Measurements from ENCODE around the gene PUSL1.

PUSL1 gene

DNA sequence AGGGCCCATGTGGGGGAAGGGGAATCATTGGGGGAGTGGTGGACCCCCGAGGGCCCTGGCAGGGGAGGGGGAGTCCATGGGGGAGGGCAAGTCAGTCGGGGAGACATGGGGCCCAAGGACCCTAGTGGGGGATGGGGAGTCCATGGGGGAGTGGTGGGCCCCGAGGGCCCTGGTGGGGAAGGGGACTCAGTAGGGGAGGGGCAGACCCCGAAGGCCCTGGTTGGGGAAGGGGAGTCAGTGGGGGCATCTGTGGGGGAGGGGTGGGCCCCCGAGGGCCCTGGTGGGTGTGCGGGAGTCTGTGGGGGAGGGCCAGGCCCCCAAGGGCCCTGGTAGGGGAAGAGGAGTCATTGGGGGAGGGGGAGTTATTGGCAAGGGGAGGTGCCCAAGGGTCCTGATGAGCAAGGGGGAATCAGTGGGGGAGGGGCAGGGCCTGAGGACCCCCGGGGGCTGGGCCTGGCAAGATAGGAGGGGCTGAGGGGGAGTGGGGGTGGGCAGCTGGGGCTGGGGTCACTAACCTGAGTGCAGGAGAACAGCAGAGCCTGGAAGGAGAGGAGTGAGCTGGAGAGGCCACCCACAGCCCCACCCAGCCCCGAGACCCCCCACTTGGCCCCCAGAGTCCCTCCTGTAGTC is 47.9 kb downstream of the PUSL1 start:
- H3K4me3 ChIP-seq: peak overlapping the region; percentile 78
- H3K27ac ChIP-seq: peak overlapping the region; percentile 81 to 95
- TF ChIP-seq, protein P1, sequence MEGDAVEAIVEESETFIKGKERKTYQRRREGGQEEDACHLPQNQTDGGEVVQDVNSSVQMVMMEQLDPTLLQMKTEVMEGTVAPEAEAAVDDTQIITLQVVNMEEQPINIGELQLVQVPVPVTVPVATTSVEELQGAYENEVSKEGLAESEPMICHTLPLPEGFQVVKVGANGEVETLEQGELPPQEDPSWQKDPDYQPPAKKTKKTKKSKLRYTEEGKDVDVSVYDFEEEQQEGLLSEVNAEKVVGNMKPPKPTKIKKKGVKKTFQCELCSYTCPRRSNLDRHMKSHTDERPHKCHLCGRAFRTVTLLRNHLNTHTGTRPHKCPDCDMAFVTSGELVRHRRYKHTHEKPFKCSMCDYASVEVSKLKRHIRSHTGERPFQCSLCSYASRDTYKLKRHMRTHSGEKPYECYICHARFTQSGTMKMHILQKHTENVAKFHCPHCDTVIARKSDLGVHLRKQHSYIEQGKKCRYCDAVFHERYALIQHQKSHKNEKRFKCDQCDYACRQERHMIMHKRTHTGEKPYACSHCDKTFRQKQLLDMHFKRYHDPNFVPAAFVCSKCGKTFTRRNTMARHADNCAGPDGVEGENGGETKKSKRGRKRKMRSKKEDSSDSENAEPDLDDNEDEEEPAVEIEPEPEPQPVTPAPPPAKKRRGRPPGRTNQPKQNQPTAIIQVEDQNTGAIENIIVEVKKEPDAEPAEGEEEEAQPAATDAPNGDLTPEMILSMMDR (IDR thresholded peaks at IDR 0.05): no peak
- DNase-seq (ENCODE audit: low spot score): no peak

DNA sequence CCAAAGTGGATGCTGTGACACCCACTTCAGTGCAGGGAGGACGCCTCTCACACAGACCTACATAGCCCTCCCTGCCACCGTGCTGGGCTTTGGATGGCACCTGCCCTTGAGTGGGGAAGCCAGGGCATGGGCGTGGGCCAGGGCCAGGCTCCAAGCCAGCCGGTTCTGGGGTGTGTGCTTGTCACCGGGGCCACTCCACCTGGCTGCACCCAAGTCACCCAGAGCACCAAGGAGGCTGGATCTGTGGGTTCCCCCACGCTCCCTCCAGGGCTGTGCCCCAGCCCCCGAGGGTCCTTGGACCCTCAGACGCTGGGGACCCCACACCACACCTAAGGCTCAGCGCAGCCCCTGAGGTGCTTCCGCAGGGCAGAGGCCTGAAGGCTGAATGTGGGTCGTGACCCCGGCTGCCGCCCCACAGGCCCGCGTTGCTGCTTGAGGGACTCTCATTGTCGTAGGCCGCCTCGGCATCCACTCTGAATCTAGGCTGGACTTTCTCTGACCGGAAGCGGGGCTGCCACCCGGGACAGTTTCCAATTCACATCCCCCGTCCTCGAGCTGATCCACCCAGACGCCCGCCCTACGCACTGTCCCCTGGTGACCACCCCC is 48.5 kb downstream of the PUSL1 start:
- no peak for DNase-seq (ENCODE audit: low spot score)
- Histone ChIP-seq H3K4me3 (peak overlapping the region; percentile 78), H3K27ac (peak overlapping the region; percentile 81 to 95)
- TF ChIP-seq, protein P1 (IDR thresholded peaks at IDR 0.05): no peak

DNA sequence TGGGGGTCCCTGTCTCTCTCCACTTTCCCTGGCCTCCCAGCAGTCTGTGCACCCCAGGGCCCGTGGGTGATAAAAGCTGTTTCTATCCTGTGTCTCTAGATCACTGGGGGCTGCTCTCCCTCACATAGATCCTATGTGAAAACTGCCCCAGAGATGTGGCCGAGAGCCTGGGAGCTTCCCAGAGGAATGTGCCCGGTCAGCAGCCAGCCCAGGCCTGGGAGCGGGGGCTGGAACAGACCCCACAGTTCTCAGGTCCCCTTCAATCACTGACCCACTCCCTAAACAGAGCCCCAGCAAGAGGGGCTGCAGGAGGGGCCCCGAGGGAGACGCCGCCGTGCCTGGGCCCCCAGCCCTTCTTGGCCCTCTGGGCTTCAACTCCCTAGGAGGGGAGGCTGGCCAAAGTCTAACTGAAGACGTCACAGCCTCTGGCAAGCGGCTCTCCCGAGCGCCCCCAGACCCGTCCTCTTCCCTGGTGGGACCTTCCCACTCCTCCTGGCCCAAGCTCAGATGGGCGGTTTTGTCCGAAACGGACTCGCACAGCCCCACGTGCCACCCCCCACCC is 49.6 kb downstream of the PUSL1 start:
- DNase-seq (ENCODE audit: low spot score): no peak

DNA sequence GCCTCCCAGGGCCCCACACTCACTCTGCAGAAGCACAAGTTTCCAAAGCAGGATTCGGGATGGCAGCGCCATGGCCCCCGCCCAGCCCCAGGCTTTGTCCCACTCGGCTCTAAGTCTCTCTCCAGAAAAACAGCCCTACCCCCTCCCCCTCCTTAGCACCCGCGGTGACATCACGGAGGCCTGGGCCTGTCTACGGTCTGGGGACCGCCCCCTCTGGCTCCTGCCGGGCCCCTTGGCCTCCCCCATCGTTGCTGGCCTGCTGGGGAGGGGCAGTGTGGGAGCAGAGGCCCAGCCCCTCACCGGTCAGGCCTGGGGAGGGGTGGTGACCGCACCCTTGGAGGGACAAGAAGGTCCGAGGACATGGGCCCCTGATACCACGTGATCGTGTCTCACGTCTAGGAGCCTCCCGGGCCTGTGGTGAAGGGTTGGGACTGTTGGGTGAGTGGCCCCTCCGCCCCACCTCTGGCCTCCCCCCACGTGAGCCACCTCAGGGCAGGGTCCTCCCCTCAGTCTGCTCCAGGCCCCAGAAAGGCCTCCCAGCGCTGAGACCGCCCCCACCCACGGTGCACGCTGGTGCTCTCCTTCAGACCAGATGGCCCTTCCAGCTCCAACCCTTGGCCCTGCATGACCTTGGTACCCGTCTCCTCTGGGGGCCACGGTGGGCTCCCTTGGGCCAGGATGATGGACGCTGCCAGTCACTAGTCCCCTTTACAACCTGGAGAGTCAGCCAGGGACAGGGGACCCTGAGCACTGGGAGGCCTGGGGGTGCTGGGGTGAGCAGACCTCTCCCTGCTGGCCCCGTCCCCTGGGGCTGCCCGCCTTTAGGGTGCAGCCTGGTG is 50.3 kb downstream of the PUSL1 start, which contains the start of gene MXRA8:
TSS of gene MXRA8 (minus strand) at position 123 of the 839 bp plus-strand sequence. CDS start at position 72, 51 bp downstream.
- TF ChIP-seq, protein P1 (IDR thresholded peaks at IDR 0.05): no peak
- peak within 1 kb of the TSS; percentile 78 for H3K4me3 ChIP-seq
- H3K27ac ChIP-seq: peak within 1 kb of the TSS; percentile 81 to 95
- no peak for DNase-seq (ENCODE audit: low spot score)

More for the DNA sequence above, 49.6 kb downstream of the PUSL1 start:
- peak overlapping the region; percentile 78 for H3K4me3 ChIP-seq
- TF ChIP-seq, protein P1 (IDR thresholded peaks at IDR 0.05): no peak
- peak overlapping the region; percentile 81 to 95 for H3K27ac ChIP-seq

DNA sequence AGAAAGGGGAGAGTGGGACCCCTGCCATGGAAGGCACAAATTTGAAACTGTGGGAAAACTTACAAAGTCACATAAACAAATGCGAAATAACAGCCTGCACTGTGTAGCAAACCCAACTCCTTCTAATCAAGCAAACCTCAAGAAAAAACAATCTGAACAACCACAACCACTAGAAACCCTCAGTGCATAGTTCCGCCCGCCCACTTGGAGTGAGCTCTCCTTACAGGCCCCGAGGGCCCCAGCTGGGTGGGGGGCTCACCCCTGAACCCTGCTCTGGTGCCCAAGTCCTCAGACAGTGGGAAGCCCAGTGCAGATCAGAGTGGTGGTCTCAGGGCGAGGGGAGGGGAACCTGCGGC is 50.9 kb downstream of the PUSL1 start:
- Histone ChIP-seq H3K4me3 (peak overlapping the region; percentile 78), H3K27ac (peak overlapping the region; percentile 81 to 95)
- TF ChIP-seq, protein P1 (IDR thresholded peaks at IDR 0.05): no peak
- no peak for DNase-seq (ENCODE audit: low spot score)

DNA sequence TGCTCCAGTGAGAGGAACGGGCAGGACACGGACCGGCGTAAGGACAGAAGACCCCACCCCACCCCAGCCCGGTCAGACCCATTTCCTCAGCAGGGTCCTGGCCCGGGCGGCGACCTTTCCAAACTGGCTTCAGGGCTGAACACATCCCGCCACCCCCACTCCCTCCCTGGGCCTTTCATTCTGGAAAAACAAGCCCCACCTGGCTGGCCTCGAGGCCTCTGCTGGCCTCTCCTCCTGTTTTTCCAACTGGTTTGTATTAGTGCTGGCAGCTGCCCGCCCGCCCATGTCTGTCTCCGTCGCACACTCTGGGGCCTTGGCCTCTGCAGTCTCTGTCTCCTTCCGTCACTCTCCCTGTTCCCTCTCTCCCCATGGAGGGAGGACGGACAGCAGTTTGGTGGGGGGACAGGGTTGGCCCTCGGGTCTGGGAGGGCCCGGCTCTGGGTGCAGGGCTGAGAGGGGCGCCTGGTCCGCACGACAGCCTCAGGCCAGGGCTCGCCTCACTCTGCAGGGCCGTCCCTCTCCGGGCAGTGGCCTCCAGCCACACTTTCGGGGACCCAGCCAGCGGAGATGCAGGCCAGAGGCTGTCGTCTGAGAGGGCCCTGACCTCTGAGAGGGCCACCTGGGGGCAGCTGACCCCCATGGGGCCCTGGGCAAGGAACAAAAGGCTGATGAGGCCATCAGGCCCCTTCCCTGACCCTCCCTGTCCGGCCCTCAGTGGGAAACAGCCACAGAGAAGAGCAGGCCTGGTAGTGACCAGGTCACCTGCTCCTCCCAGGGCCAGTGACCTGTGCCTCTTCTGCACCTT is 51.5 kb downstream of the PUSL1 start:
- H3K27ac ChIP-seq: peak overlapping the region; percentile 81 to 95
- no peak for DNase-seq (ENCODE audit: low spot score)
- TF ChIP-seq, protein P1 (IDR thresholded peaks at IDR 0.05): no peak
- H3K4me3 ChIP-seq: peak overlapping the region; percentile 25
